Endothelial cell of umbilical vein (primary cell): ENCODE measurements around the gene KMT5C. TPM values are rescaled to one million over a fixed set of nuclear protein-coding genes. Genes with fewer than 3 reads are reported as not detected.

ENCODE experiments used
- BruUV-seq: library from RNA; stranded (reverse); fragments of 400-500 nt; replicated peaks from 2 replicates; lab custom pipeline; 2021; lab: Mats Ljungman, UMichigan
- CTCF ChIA-PET: fragments of 300-600, 350-600 bp; sonication (Branson Sonifier 250); formaldehyde crosslinking; loops from one replicate; lab custom pipeline; 2021; ENCODE audit warnings: antibody characterized with exemption, inconsistent platforms; lab: Charles Lee
- POLR2A ChIA-PET: fragments of 300-600, 350-600 bp; sonication (Branson Sonifier 250); formaldehyde crosslinking; loops from one replicate; lab custom pipeline; 2021; ENCODE audit warnings: antibody characterized with exemption, inconsistent platforms; lab: Charles Lee
- DNase-seq: peaks from one replicate; pipeline ENCODE4 v3.0.0-alpha.2; 2011; ENCODE audit warnings: low read depth, low spot score
- FAIRE-seq: peaks from 2 replicates; lab custom pipeline; 2011; peaks lifted over from hg19 to GRCh38; lab: Jason Lieb, UNC
- H2AFZ ChIP-seq: 2 replicates; pipeline ENCODE4 v1.6.0; 2012; ENCODE audit warnings: low read depth, low read length, control low read depth, inconsistent platforms
- H3K27ac ChIP-seq: 2 replicates; pipeline ENCODE4 v1.5.1; 2011; ENCODE audit warnings: low read depth, mild to moderate bottlenecking, control low read depth, low read length, moderate library complexity; ENCODE audit not compliant: insufficient read depth
- H3K27me3 ChIP-seq, 2 experiments: 2 replicates each; pipeline versions ENCODE4 v1.6.0 to v1.6.1; 2011; ENCODE audit warnings: low read length in 2 of 2, mixed read lengths in 1 of 2; ENCODE audit not compliant: control insufficient read depth in 2 of 2, insufficient read depth in 2 of 2
- H3K36me3 ChIP-seq, 2 experiments: 2 replicates in 1 of 2; 3 replicates in 1 of 2; pipeline ENCODE4 v1.5.1; 2011; ENCODE audit warnings: low read length in 2 of 2, mild to moderate bottlenecking in 1 of 2, moderate library complexity in 1 of 2; ENCODE audit not compliant: control insufficient read depth in 2 of 2, insufficient read depth in 2 of 2; ENCODE audit errors: extremely low read depth in 1 of 2
- H3K4me1 ChIP-seq: 3 replicates; pipeline ENCODE4 v1.5.1; 2011; ENCODE audit warnings: mild to moderate bottlenecking, low read length; ENCODE audit not compliant: control insufficient read depth, insufficient read depth; ENCODE audit errors: extremely low read depth
- H3K4me2 ChIP-seq: 2 replicates; pipeline ENCODE4 v1.6.1; 2011; ENCODE audit warnings: low read length, control low read depth, mixed read lengths; ENCODE audit not compliant: insufficient read depth
- H3K4me3 ChIP-seq, 3 experiments: fragments of 200-600 bp in 1 of 3; sonication (generic), shearing (Covaris generic) in 1 of 3; replicated peaks in 1 of 3; 2 replicates each; pipeline ENCODE4 v1.5.1; 2011 to 2016; ENCODE audit warnings: control low read depth in 3 of 3, low read length in 3 of 3, mild to moderate bottlenecking in 2 of 3, inconsistent platforms in 1 of 3, low read depth in 1 of 3, moderate library complexity in 1 of 3; ENCODE audit not compliant: insufficient read depth in 1 of 3
- H3K79me2 ChIP-seq: 2 replicates; pipeline ENCODE4 v1.6.0; 2012; ENCODE audit warnings: low read length, inconsistent platforms; ENCODE audit not compliant: control insufficient read depth, insufficient read depth
- H3K9ac ChIP-seq: replicated peaks from 2 replicates; pipeline ENCODE3; 2011; ENCODE audit warnings: low read length, control low read depth; ENCODE audit not compliant: insufficient read depth; ENCODE audit errors: extremely low read depth
- H3K9me1 ChIP-seq: replicated peaks from 3 replicates; pipeline ENCODE4 v1.6.0; 2011; ENCODE audit warnings: mild to moderate bottlenecking, low read length; ENCODE audit not compliant: control insufficient read depth, insufficient read depth; ENCODE audit errors: extremely low read depth
- H3K9me3 ChIP-seq: replicated peaks from 2 replicates; pipeline ENCODE4 v1.5.1; 2012; ENCODE audit warnings: low read length, inconsistent platforms; ENCODE audit not compliant: control insufficient read depth, insufficient read depth
- H4K20me1 ChIP-seq: replicated peaks from 2 replicates; pipeline ENCODE3; 2011; ENCODE audit warnings: mild to moderate bottlenecking, low read length; ENCODE audit not compliant: control insufficient read depth, insufficient read depth; ENCODE audit errors: extremely low read depth
- CTCF ChIP-seq, 2 donors: IDR thresholded peaks; 1 replicate in 1 of 2; 2 replicates in 1 of 2; pipeline ENCODE4 v1.5.1; 2011; ENCODE audit warnings: low read length in 2 of 2, mild to moderate bottlenecking in 2 of 2, moderate library complexity in 2 of 2, control low read depth in 1 of 2, inconsistent platforms in 1 of 2, low read depth in 1 of 2; ENCODE audit not compliant: insufficient read depth in 1 of 2; ENCODE audit errors: extremely low read depth in 1 of 2
- EZH2 ChIP-seq: IDR thresholded peaks from 2 replicates; pipeline ENCODE4 v1.6.1; 2012; ENCODE audit warnings: borderline replicate concordance, low read depth, mild to moderate bottlenecking, moderate library complexity, low read length, inconsistent platforms; ENCODE audit not compliant: severe bottlenecking
- FOS ChIP-seq: IDR thresholded peaks from 2 replicates; pipeline ENCODE4 v1.6.1; 2011; ENCODE audit warnings: mild to moderate bottlenecking, low read length, moderate library complexity, borderline replicate concordance; ENCODE audit not compliant: insufficient read depth
- MYC ChIP-seq: IDR thresholded peaks from one replicate; pipeline ENCODE4 v1.6.1; 2011; ENCODE audit warnings: mild to moderate bottlenecking, low read depth, low read length
- dilution Hi-C: fragments of 300-500 bp; cut with MboI; formaldehyde crosslinking; loops from one replicate; pipeline ENCODE4 v1.15.0; 2019; ENCODE audit warnings: low sequenced_read_pairs; ENCODE audit not compliant: extremely low pct_ligation_motif_present
- intact Hi-C: fragments of 100-400 bp; cut with micrococcal nuclease; formaldehyde crosslinking; loops from one replicate; pipeline ENCODE4 v1.10.0; 2022
- polyA plus RNA-seq, 4 experiments: library from polyadenylated mRNA; depleted of rRNA in 3 of 4; stranded (reverse) in 3 of 4; unstranded in 1 of 4; fragments of >200 nt; gene quantifications; 2 replicates each; pipeline versions ENCODE4 v1.2.1 to v1.2.3, GENCODE V29; 2011 to 2012; ENCODE audit warnings: missing spikeins in 1 of 4
- total RNA-seq: library from RNA; stranded (reverse); gene quantifications from 2 replicates; pipeline ENCODE4 v1.2.3, GENCODE V29; 2021

Gene KMT5C
- total and polyA plus RNA-seq, 2 donors (not counting 3 experiments of a cell fraction or from before 2014, with no cell fraction given): 7.2 to 13.5 TPM

DNA sequence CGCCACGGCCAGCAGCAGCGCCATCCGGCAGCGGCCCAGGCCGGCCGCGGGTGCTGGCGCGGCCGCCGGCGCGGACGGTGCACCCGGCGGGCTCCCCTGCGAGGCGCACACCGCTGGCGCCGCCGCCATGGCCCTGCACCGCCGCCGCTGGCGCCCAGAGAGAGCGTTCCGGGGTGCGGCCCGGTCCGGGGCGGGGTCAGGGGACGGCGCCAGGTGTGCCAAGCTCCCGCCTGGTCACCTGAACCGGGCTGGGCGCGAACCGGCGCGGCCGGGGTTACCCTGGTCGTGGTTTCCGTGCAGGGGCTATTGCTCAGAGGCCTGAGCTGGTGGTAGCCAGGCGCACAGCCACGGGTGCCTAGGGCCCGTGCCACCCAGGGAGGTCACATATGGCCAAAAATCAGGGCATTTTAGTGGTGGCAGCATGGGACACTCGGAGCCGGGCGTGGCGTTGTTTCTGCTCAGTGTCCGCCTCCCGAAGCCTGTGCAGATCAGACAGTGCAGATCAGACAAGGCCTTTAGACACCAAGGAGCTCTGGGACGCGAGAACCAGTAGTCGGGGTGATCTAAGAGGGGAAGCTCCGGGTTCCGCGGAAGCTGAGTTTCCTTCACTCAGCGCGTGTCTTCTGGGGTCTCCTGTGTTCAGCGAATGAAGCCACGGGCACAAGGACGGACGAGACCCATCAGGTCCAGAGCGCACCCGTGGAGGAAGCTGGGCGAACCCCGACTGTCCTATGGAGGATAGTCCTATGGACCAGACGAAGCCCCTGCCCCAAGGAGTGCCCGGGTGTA lies 44.6 kb downstream of the KMT5C start, which contains the start of gene TMEM238:
Gene TMEM238 (minus strand): TSS at position 162 of the 789 bp plus-strand sequence. CDS start 33 bp downstream, at position 129.
- no TSS peak for BruUV-seq
- H2AFZ ChIP-seq: peak within 1 kb of the TSS; percentile 73
- H3K4me3 ChIP-seq: peak within 1 kb of the TSS in 2 of 3 experiments; percentile 39 to 58
- peak within 1 kb of the TSS; percentile 75 for H3K27ac ChIP-seq
- no peaks in the 10 kb centered on the region for H3K27me3 ChIP-seq
- H3K4me2 ChIP-seq: peak within 1 kb of the TSS; percentile 86
- H4K20me1 ChIP-seq: peaks cover 4% of the 10 kb centered on the region
- peaks cover 36% of the 10 kb centered on the region for H3K79me2 ChIP-seq
- peaks cover 11 to 20% of the 10 kb centered on the region in 2 experiments for H3K36me3 ChIP-seq
- H3K9me3 ChIP-seq: no peaks in the 10 kb centered on the region
- POLR2A ChIA-PET: interaction anchor here (2.4 kb wide), 2 partner anchors 23 to 45 kb away, joined by 9 to 11 read pairs; partner anchors contain the start of genes KMT5C and UBE2S
- intact Hi-C loops (loop anchor here (2.0 to 10.0 kb wide), 3 partner anchors 76 to 240 kb away; partner anchors contain the start of genes ISOC2, TNNT1, ZNF524 and ZNF865), dilution Hi-C loops (no loop called here)
- no peaks in the 10 kb centered on the region for H3K9me1 ChIP-seq
- FAIRE-seq (no peak), DNase-seq (no peak)
- peaks cover 31% of the 10 kb centered on the region for H3K4me1 ChIP-seq
- TF ChIP-seq MYC (no peak), CTCF (IDR thresholded peaks at IDR 0.05; ENCODE audit: extremely low read depth in 1 of 2, insufficient read depth in 1 of 2, low read depth in 1 of 2, low read length in 2 of 2) (no peak), EZH2 (no peak), FOS (no peak)
- peak within 1 kb of the TSS; percentile 67 for H3K9ac ChIP-seq
- CTCF ChIA-PET: interaction anchor here (0.6 to 2.9 kb wide), 25 partner anchors 9 to 296 kb away, joined by 3 to 51 read pairs (median 5); partner anchors contain the start of genes HSPBP1, KMT5C and PPP6R1
